Vagina (tissue), 2 donors: ENCODE measurements around the gene TTLL5. TPM values are rescaled to one million over a fixed set of nuclear protein-coding genes. Genes with fewer than 3 reads are reported as not detected.

Experiments used
- DNase-seq, 2 donors: peaks; one replicate each; pipeline ENCODE4 v3.0.0-alpha.2; 2017; ENCODE audit errors: extremely low spot score in 2 of 2
- H3K27ac ChIP-seq: fragments of 200-600 bp; sonication (generic); one replicate; pipeline ENCODE4 v1.5.1; 2019
- H3K27me3 ChIP-seq: fragments of 200-600 bp; sonication (generic); one replicate; pipeline ENCODE4 v1.5.1; 2019
- H3K36me3 ChIP-seq, 2 donors: fragments of 200-600 bp; sonication (generic); one replicate each; pipeline ENCODE4 v1.5.1; 2017 to 2019
- H3K4me1 ChIP-seq: fragments of 200-600 bp; sonication (generic); one replicate; pipeline ENCODE4 v1.5.1; 2019
- H3K4me3 ChIP-seq, 2 donors: fragments of 200-600 bp; sonication (generic); 1 replicate in 1 of 2; 2 replicates in 1 of 2; pipeline ENCODE4 v1.5.1; 2016 to 2019
- H3K9me3 ChIP-seq: fragments of 200-600 bp; sonication (generic); one replicate; pipeline ENCODE4 v1.5.1; 2019
- POLR2A ChIP-seq, 2 donors: fragments of 450-650 bp; IDR thresholded peaks; one replicate each; pipeline ENCODE4 v1.6.1; 2017; ENCODE audit warnings: antibody characterized with exemption in 2 of 2, mild to moderate bottlenecking in 2 of 2, moderate library complexity in 2 of 2
- POLR2AphosphoS5 ChIP-seq, 2 donors: sonication (generic); formaldehyde crosslinking; IDR thresholded peaks; one replicate each; pipeline ENCODE4 v1.9.0; 2017; ENCODE audit warnings: antibody characterized with exemption in 2 of 2, mild to moderate bottlenecking in 2 of 2, low read depth in 1 of 2; ENCODE audit not compliant: insufficient read depth in 1 of 2
- intact Hi-C: fragments of 100-400 bp; cut with DNase I; formaldehyde crosslinking; loops from one replicate; pipeline ENCODE4 v1.15.1; 2023
- total RNA-seq: library from RNA; depleted of rRNA; stranded (reverse); fragments of >200 nt; gene quantifications from one replicate; pipeline ENCODE4 v1.2.3, GENCODE V29; 2016
- TF ChIP-seq, protein P1 (sequence below), 3 experiments: fragments of 450-650 bp in 2 of 3; fragments of 200-600 bp in 1 of 3; sonication (generic) in 1 of 3; IDR thresholded peaks; one replicate each; pipeline ENCODE4 v1.5.1; 2017 to 2019; ENCODE audit warnings: antibody characterized with exemption in 3 of 3, mild to moderate bottlenecking in 2 of 3, moderate library complexity in 2 of 3

TTLL5 gene
- total RNA-seq, 1 donor from 2014 or later: 43.0 TPM

GRCh38 chr14:75821831-75822521, 160.9 kb downstream of the TTLL5 start:
- intact Hi-C loops: loop anchor here (2.0 kb wide), 1 partner anchor 47 kb away; no protein-coding TSS in a partner anchor
- Histone ChIP-seq H3K27me3 (no peaks in the 10 kb centered on the region), H3K9me3 (no peaks in the 10 kb centered on the region), H3K36me3 (peaks cover 0 to 6% of the 10 kb centered on the region in 2 donors), H3K4me1 (peaks cover 27% of the 10 kb centered on the region), H3K27ac (peak overlapping the region; percentile 76), H3K4me3 (no peak overlapping the region)
- TF ChIP-seq POLR2AphosphoS5 (IDR thresholded peaks at IDR 0.05; ENCODE audit: insufficient read depth in 1 of 2, low read depth in 1 of 2): no peak
- TF ChIP-seq, protein P1, sequence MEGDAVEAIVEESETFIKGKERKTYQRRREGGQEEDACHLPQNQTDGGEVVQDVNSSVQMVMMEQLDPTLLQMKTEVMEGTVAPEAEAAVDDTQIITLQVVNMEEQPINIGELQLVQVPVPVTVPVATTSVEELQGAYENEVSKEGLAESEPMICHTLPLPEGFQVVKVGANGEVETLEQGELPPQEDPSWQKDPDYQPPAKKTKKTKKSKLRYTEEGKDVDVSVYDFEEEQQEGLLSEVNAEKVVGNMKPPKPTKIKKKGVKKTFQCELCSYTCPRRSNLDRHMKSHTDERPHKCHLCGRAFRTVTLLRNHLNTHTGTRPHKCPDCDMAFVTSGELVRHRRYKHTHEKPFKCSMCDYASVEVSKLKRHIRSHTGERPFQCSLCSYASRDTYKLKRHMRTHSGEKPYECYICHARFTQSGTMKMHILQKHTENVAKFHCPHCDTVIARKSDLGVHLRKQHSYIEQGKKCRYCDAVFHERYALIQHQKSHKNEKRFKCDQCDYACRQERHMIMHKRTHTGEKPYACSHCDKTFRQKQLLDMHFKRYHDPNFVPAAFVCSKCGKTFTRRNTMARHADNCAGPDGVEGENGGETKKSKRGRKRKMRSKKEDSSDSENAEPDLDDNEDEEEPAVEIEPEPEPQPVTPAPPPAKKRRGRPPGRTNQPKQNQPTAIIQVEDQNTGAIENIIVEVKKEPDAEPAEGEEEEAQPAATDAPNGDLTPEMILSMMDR (IDR thresholded peaks at IDR 0.05): no peak
- no peak for TF ChIP-seq POLR2A (IDR thresholded peaks at IDR 0.05)
- no peak for DNase-seq

DNA sequence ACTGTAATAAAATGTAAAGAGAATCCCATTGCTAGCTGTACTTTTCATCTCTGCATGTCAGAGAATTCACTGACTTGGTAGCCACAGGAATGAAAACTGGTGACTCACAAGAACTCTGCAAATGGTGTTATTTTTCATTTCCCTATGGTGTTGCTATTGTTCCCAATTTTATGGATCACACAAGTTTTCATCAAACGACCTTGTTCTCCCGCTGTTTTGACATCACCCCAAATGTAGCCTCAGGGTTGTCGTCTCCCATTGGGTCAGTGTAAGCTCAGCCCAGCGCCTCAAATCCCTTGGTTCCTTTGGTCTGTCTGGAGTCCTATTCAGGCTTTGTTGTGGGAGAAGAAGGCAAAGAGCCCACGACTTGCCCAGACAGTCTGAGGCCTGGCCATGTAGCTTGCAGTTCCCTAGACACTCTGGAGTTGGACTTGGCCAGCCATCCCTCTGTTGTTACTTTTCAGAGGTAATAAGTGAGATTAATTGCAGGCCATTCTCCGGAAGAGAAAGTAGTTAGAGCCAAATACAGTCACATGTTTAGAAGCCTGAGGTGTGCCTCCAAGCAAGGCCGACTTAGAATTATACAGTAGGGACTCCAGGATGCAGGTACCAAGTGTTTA, 161.6 kb downstream of the TTLL5 start:
- intact Hi-C loops: loop anchor here (2.0 kb wide), 1 partner anchor 46 kb away; no protein-coding TSS in a partner anchor
- no peaks in the 10 kb centered on the region for H3K27me3 ChIP-seq
- no peak overlapping the region for H3K4me3 ChIP-seq
- H3K4me1 ChIP-seq: peaks cover 27% of the 10 kb centered on the region
- peak overlapping the region; percentile 76 for H3K27ac ChIP-seq
- DNase-seq: no peak
- TF ChIP-seq, protein P1 (IDR thresholded peaks at IDR 0.05): no peak
- TF ChIP-seq POLR2A (IDR thresholded peaks at IDR 0.05) (no peak), POLR2AphosphoS5 (IDR thresholded peaks at IDR 0.05; ENCODE audit: insufficient read depth in 1 of 2, low read depth in 1 of 2) (no peak)
- H3K36me3 ChIP-seq: peaks cover 0 to 6% of the 10 kb centered on the region in 2 donors
- H3K9me3 ChIP-seq: no peaks in the 10 kb centered on the region

DNA sequence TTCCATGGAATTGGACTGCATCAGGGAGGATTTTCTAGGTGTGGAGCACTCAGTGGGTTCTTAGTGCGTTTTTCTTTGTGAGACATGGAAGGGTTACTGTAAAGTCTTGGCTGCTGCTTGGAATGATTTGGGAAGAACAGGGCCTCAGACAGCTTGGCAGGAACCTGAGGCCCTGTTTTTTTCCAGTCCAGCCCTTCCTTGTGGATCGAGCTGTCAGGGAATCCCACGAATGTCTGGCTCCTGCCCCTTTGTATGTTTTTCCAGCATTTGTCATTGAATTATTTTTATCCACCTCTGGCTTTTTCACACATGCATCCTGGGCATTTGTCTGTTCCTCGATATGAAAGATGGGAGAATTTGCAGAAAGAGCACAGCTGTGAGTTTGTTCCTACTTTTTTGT, 162.3 kb downstream of the TTLL5 start:
- H3K27ac ChIP-seq: peak overlapping the region; percentile 76
- peaks cover 27% of the 10 kb centered on the region for H3K4me1 ChIP-seq
- H3K27me3 ChIP-seq: no peaks in the 10 kb centered on the region
- peaks cover 0 to 6% of the 10 kb centered on the region in 2 donors for H3K36me3 ChIP-seq
- intact Hi-C loops: loop anchor here (2.0 kb wide), 1 partner anchor 45 kb away; no protein-coding TSS in a partner anchor
- H3K4me3 ChIP-seq: no peak overlapping the region
- H3K9me3 ChIP-seq: no peaks in the 10 kb centered on the region
- no peak for DNase-seq
- TF ChIP-seq POLR2AphosphoS5 (IDR thresholded peaks at IDR 0.05; ENCODE audit: insufficient read depth in 1 of 2, low read depth in 1 of 2) (no peak), POLR2A (IDR thresholded peaks at IDR 0.05) (no peak)
- TF ChIP-seq, protein P1 (IDR thresholded peaks at IDR 0.05): no peak

GRCh38 chr14:75824318-75824717, 163.3 kb downstream of the TTLL5 start:
- Histone ChIP-seq H3K9me3 (no peaks in the 10 kb centered on the region), H3K27ac (peak overlapping the region; percentile 76), H3K27me3 (no peaks in the 10 kb centered on the region), H3K36me3 (peaks cover 0 to 6% of the 10 kb centered on the region in 2 donors), H3K4me1 (peaks cover 27% of the 10 kb centered on the region), H3K4me3 (no peak overlapping the region)
- TF ChIP-seq POLR2A (IDR thresholded peaks at IDR 0.05): no peak
- TF ChIP-seq, protein P1 (IDR thresholded peaks at IDR 0.05): no peak
- no peak for TF ChIP-seq POLR2AphosphoS5 (IDR thresholded peaks at IDR 0.05; ENCODE audit: insufficient read depth in 1 of 2, low read depth in 1 of 2)
- no peak for DNase-seq
- intact Hi-C loops: no loop called here
